GM12892 (cell line): ENCODE results near the gene CDH23.

Source experiments
- DNase-seq: peaks from one replicate; pipeline ENCODE4 v3.0.0; 2011; ENCODE audit not compliant: insufficient read length
- FAIRE-seq: peaks from 2 replicates; lab custom pipeline; 2011; peaks lifted over from hg19 to GRCh38; lab: Jason Lieb, UNC
- POLR2A ChIP-seq: IDR thresholded peaks from 2 replicates; pipeline ENCODE4 v1.6.1; 2011; ENCODE audit warnings: low read depth, low read length, control low read depth
- POLR2AphosphoS5 ChIP-seq: IDR thresholded peaks from 2 replicates; pipeline ENCODE4 v1.6.1; 2011; ENCODE audit warnings: low read depth, low read length, control low read depth
- TAF1 ChIP-seq: IDR thresholded peaks from 2 replicates; pipeline ENCODE4 v1.6.1; 2011; ENCODE audit warnings: low read depth, mild to moderate bottlenecking, control low read depth, low read length, borderline replicate concordance

Gene CDH23

GRCh38 chr10:71823356-71823755 is 426.6 kb downstream of the CDH23 start:
- no peak for FAIRE-seq
- no peak for DNase-seq
- no peak for TF ChIP-seq TAF1
- TF ChIP-seq POLR2A: no peak
- TF ChIP-seq POLR2AphosphoS5: no peak

GRCh38 chr10:71824333-71824732 is 427.6 kb downstream of the CDH23 start:
- TF ChIP-seq POLR2A (no peak), POLR2AphosphoS5 (no peak), TAF1 (no peak)
- no peak for FAIRE-seq

GRCh38 chr10:71825217-71825616 is 428.5 kb downstream of the CDH23 start:
- FAIRE-seq (no peak), DNase-seq (no peak)
- no peak for TF ChIP-seq TAF1
- TF ChIP-seq POLR2A: no peak
- TF ChIP-seq POLR2AphosphoS5: no peak

More at GRCh38 chr10:71824333-71824732, 427.6 kb downstream of the CDH23 start:
- no peak for DNase-seq

- FAIRE-seq: no peak
- DNase-seq: no peak
- no peak for TF ChIP-seq POLR2AphosphoS5
- TF ChIP-seq TAF1: no peak
- TF ChIP-seq POLR2A: no peak
These were observed 431.1 kb downstream of the CDH23 start for GRCh38 chr10:71827852-71828251.

- DNase-seq (no peak), FAIRE-seq (no peak)
- TF ChIP-seq TAF1 (no peak), POLR2AphosphoS5 (no peak), POLR2A (no peak)
These were observed 432.0 kb downstream of the CDH23 start for GRCh38 chr10:71828702-71829101.

GRCh38 chr10:71829171-71829570 is 432.5 kb downstream of the CDH23 start:
- FAIRE-seq: no peak
- DNase-seq: no peak
- TF ChIP-seq POLR2A (no peak), POLR2AphosphoS5 (no peak), TAF1 (no peak)

- no peak for TF ChIP-seq POLR2AphosphoS5
- no peak for TF ChIP-seq TAF1
- no peak for TF ChIP-seq POLR2A
- FAIRE-seq (no peak), DNase-seq (no peak)
These were observed 433.2 kb downstream of the CDH23 start for GRCh38 chr10:71829896-71830295.

GRCh38 chr10:71830726-71831125 is 434.0 kb downstream of the CDH23 start:
- DNase-seq (no peak), FAIRE-seq (no peak)
- TF ChIP-seq POLR2AphosphoS5 (no peak), TAF1 (no peak), POLR2A (no peak)

GRCh38 chr10:71831646-71832552 is 435.2 kb downstream of the CDH23 start:
- FAIRE-seq: no peak
- TF ChIP-seq POLR2A: no peak
- TF ChIP-seq POLR2AphosphoS5: no peak
- TF ChIP-seq TAF1: no peak
- DNase-seq: no peak

- FAIRE-seq: peak; percentile 57
- TF ChIP-seq POLR2AphosphoS5: no peak
- TF ChIP-seq POLR2A: no peak
- TF ChIP-seq TAF1: no peak
- no peak for DNase-seq
These were observed 436.2 kb downstream of the CDH23 start for GRCh38 chr10:71832967-71833366.

GRCh38 chr10:71833451-71834342 is 437.0 kb downstream of the CDH23 start:
- FAIRE-seq (no peak), DNase-seq (no peak)
- TF ChIP-seq TAF1 (no peak), POLR2AphosphoS5 (no peak), POLR2A (no peak)

- TF ChIP-seq POLR2A (no peak), POLR2AphosphoS5 (no peak)
- FAIRE-seq: no peak
- no peak for DNase-seq
These were observed 437.6 kb downstream of the CDH23 start for GRCh38 chr10:71834343-71834674.
